ENCODE data around the gene ZNF154.

Gene ZNF154

GRCh38 chr19:57682226-57682766 is 26.7 kb downstream of the ZNF154 start:
- DNase-seq (ENCODE audit: insufficient read length, low spot score) (no peak), FAIRE-seq (no peak)

- FAIRE-seq: no peak
These were observed 33.1 kb downstream of the ZNF154 start for GRCh38 chr19:57675881-57676280.

GRCh38 chr19:57672466-57672865 is 36.5 kb downstream of the ZNF154 start:
- no peak for DNase-seq (ENCODE audit: insufficient read length, low spot score)
- no peak for FAIRE-seq

More at GRCh38 chr19:57675881-57676280, 33.1 kb downstream of the ZNF154 start:
- no peak for DNase-seq (ENCODE audit: insufficient read length, low spot score)

- DNase-seq (ENCODE audit: insufficient read length, low spot score) (no peak), FAIRE-seq (no peak)
These were observed 37.7 kb downstream of the ZNF154 start for GRCh38 chr19:57671124-57671895.

GRCh38 chr19:57668635-57669034 is 40.4 kb downstream of the ZNF154 start, which contains the start of gene ZSCAN4:
Gene ZSCAN4 (plus strand): TSS chr19:57668935. CDS start chr19:57676146, 7,211 bp downstream.
- FAIRE-seq: no peak
- no peak for DNase-seq (ENCODE audit: insufficient read length, low spot score)

- FAIRE-seq (no peak), DNase-seq (ENCODE audit: insufficient read length, low spot score) (no peak)
These were observed 41.8 kb downstream of the ZNF154 start for GRCh38 chr19:57667228-57667627.

- FAIRE-seq: no peak
These were observed 43.7 kb downstream of the ZNF154 start for GRCh38 chr19:57665261-57665806.

GRCh38 chr19:57664269-57665127 is 44.5 kb downstream of the ZNF154 start:
- DNase-seq (ENCODE audit: insufficient read length, low spot score) (no peak), FAIRE-seq (no peak)

More at GRCh38 chr19:57665261-57665806, 43.7 kb downstream of the ZNF154 start:
- no peak for DNase-seq (ENCODE audit: insufficient read length, low spot score)

- FAIRE-seq (no peak), DNase-seq (ENCODE audit: insufficient read length, low spot score) (no peak)
These were observed 52.7 kb downstream of the ZNF154 start for GRCh38 chr19:57656346-57656745.

- no peak for DNase-seq (ENCODE audit: insufficient read length, low spot score)
- FAIRE-seq: no peak
These were observed 53.6 kb downstream of the ZNF154 start for GRCh38 chr19:57655443-57655842.

GRCh38 chr19:57653689-57654088 is 55.3 kb downstream of the ZNF154 start:
- FAIRE-seq: no peak
- no peak for DNase-seq (ENCODE audit: insufficient read length, low spot score)

- FAIRE-seq (no peak), DNase-seq (ENCODE audit: insufficient read length, low spot score) (no peak)
These were observed 57.4 kb downstream of the ZNF154 start for GRCh38 chr19:57651654-57651996.

- DNase-seq (ENCODE audit: insufficient read length, low spot score): no peak
These were observed 60.5 kb downstream of the ZNF154 start for GRCh38 chr19:57648331-57649003.

More at GRCh38 chr19:57648331-57649003, 60.5 kb downstream of the ZNF154 start:
- FAIRE-seq: no peak
